Fibroblast of skin of back (primary cell): ENCODE data around the gene VPS13A.
A peak's percentile ranks its signal among the peaks of the same experiment; 100 is the strongest.
"Not testable (repeated sequence)": the region's sequence is repeated elsewhere in the genome, so short reads cannot be mapped to it uniquely, and the experiment has no call there.

Source experiments
- DNase-seq: peaks from one replicate; pipeline ENCODE4 v3.0.0-alpha.2; 2013

The VPS13A gene

GRCh38 chr9:77188242-77188641, 10.9 kb downstream of the VPS13A start:
- no peak for DNase-seq

GRCh38 chr9:77194423-77194822, 17.1 kb downstream of the VPS13A start:
- DNase-seq = peak; percentile 31

DNA sequence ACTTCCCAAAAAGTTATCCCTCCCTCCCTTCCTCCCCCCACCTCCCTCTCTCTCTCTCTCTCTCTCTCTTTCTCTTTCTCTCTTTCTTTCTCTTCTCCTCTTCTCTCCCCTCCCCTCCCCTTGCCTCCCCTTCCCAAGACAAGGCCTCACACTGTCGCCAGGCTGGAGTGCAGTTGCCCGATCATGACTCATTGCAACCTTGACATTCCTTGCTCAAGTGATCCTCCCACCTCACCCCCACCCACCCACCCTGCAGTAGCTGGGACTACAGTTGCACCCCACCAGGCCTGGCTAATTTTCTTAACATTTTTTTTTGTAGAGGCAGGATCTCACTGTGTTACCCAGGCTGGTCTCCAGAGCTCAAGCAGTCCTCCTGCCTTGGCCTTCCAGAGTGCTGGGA, 32.8 kb downstream of the VPS13A start:
- peak; percentile 70 for DNase-seq

DNA sequence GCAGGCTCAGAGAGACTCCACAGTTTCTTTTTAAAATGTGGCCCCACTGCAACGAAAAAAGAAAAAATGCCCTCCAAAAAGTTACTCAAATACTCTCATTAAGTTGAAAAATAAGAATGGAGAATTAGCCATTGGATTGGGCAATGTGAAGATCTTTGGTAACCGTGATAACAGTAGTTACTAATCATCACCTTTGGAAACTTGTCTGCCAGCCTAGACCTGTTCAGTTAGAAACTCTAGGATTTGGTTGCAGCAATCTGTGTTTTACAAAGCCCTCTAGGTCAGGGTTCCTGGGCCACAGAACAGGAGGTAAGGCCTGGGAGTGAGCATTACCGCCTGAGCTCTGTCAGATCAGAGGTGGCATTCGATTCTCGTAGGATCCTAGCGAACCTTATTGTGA, 34.2 kb downstream of the VPS13A start:
- no peak for DNase-seq

- no peak for DNase-seq
These were observed 35.5 kb downstream of the VPS13A start for GRCh38 chr9:77212801-77213200.

DNA sequence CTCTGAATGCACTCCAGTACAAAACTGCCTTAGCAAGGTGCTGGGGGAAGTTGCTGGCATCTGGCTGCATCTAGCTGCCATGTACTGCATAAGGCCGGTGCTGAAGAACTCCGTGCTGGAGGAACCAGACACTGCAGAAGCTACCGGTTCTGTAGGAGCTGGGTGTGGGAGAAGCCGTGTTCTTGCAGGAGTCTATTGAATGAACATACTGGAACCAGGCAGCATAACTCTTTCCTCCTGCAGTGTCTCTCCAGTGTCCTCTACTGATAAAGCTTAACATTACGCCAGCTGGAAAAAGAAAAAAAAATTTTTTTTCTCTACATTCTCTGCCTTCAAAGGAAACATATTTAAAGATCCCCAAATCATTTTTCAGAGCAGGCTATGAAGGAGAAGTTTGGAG, 38.5 kb downstream of the VPS13A start:
- peak; percentile 31 for DNase-seq

DNA sequence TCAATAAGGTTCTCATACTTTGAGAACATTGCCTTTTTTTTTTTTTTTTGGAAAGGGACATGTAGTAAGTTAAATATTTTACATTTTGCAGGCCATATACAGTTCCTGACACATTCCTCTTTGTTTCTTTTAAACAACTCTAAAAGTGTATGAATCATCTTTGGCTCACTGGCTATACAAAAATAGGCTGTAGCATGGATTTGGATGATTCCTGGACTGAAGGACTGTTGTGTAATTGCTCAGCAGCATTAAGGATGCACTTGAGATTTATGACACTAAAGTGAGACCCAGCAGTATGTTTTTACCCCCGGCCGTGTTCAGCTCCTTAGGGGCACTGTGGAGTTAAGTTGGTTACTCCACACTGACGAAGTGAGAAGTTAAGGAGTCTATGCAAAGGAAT, 41.3 kb downstream of the VPS13A start:
- DNase-seq = peak; percentile 83

- DNase-seq = no peak
These were observed 44.1 kb downstream of the VPS13A start for GRCh38 chr9:77221431-77221830.

- DNase-seq = peak; percentile 61
These were observed 47.5 kb downstream of the VPS13A start for GRCh38 chr9:77224746-77225312.

DNA sequence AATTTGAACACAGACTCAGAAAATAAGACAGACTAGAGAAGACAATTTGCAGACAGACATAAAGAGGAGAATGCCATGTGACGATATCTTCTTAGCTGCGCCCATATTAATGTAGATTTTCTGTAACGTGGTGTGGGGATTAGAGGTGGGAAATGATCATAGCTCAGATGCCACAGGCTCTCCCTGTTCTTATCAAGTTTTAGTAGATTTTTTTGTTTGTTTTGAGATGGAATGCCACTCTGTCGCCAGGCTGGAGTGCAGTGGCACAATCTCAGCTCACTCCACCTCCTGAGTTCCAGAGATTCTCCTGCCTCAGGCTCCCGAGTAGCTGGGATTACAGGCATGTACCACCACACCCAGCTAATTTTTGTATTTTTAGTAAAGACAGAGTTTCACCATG, 59.4 kb downstream of the VPS13A start:
- DNase-seq = no peak

- no peak for DNase-seq
These were observed 60.6 kb downstream of the VPS13A start for GRCh38 chr9:77237896-77238295.

DNA sequence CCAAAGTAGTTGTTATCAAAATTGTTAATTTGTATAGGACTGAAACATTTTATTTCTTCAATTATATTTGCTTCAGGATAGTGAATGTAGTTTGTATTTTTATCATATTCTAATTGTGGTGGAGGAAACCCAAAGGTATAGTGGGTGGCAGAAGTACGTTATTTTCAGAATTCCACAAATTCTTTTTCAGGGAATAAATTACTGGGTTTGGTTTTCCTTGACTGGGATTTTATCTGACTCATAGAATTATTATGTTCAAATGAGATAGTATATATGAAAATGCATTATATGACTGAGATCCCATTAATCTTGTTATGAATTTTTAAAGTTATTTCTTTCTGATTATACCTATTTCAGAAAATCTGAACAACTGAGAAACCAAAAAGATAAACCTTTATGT, 73.7 kb downstream of the VPS13A start:
- DNase-seq = peak; percentile 56

- DNase-seq = no peak
These were observed 79.9 kb downstream of the VPS13A start for GRCh38 chr9:77257275-77257674.

GRCh38 chr9:77261605-77262004, 84.3 kb downstream of the VPS13A start:
- no peak for DNase-seq

GRCh38 chr9:77267762-77268161, 90.4 kb downstream of the VPS13A start:
- DNase-seq = not testable (repeated sequence)

- no peak for DNase-seq
These were observed 93.8 kb downstream of the VPS13A start for GRCh38 chr9:77271023-77271690.

DNA sequence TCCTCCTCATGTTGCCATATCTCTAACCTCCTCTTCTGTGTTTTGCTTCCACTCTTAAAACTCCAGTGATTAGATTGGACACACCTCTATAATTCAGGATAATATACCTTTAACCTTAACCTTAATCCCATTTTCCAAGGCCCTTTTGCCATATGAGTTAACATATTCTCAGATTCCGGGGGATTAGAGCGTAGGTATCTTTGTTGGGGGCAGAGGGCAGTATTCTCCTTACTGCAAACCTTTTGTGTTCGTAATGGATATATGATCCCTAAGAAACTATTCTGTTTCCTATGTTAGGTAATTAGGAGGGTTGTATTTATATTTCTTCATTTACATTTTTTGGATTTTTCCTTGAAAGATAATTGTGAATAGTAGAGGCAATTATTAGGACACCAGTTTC, 99.5 kb downstream of the VPS13A start:
- DNase-seq = no peak

GRCh38 chr9:77277719-77278118, 100.4 kb downstream of the VPS13A start:
- no peak for DNase-seq

DNA sequence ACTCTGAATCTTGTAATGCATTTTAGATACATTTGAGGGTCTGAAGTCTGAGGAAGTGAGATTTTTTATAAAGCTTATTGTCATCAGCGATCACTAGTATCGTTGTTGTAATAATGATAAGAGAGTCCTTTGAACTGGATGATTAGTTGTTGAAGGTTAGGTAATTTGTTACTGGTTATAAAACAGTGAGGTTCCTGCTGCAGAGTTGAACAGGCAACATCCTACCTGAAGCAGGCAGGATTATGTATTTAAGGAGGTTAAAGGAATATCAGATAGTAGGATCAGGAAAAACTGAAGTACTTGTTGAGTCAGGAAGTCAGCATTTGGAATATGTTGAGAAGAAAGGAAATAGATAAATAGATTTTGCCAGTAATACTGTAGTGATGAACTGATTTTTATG, 106.7 kb downstream of the VPS13A start:
- no peak for DNase-seq

DNA sequence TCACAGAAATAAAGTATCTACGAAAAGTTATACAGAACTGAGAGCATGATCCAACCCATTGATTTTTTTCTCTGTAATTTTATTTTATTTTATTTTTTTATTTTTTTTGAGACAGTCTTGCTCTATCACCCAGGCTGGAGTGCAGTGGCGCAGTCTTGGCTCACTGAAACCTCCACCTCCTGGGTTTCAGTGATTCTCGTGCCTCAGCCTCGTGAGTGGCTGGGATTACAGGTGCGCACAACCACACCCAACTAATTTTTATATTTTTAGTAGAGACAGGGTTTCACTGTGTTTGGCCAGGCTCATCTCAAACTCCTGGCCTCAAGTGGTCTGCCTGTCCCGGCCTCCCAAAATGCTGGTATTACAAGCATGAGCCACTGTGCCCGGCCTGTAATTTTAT, 107.3 kb downstream of the VPS13A start:
- DNase-seq = no peak

DNA sequence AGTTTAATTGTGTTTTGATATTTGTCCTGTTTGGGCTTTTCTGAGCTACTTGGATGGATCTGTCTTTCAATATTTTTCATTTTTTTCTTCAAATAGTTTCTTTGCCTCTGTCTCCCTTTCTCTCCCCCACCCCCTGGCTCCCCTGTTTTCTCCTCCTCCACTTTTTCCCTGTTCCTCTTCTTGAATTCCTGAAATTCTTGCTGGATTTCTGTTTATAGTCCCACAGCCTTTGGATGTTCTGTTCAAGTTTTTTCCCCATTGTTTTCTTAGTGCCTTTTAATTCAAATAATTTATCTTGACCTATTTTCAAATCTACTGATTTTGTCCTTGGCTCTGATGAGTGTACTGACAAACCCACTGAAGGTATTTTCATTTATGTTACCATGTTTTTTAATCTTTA, 113.0 kb downstream of the VPS13A start:
- DNase-seq = peak; percentile 48

DNA sequence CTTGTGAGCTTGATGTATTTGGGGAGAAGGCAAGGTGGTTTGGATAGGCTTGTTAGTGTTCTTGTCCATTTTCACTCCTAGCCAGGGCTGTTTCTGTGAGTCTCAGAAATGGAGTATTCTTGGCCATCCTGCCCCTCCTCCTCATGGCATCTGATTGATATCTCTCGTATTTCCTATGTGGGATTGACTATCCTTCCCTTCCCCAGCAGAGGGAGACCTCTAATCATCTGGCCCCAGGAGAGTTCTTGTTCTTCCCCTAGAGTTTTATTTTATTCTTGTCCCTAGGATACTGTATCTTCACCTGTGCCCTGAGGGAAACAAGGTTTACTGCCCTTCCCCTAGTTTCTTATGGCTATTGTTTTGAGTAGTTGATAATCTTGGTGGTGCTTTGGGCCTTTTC, 114.4 kb downstream of the VPS13A start:
- DNase-seq = peak; percentile 48

DNA sequence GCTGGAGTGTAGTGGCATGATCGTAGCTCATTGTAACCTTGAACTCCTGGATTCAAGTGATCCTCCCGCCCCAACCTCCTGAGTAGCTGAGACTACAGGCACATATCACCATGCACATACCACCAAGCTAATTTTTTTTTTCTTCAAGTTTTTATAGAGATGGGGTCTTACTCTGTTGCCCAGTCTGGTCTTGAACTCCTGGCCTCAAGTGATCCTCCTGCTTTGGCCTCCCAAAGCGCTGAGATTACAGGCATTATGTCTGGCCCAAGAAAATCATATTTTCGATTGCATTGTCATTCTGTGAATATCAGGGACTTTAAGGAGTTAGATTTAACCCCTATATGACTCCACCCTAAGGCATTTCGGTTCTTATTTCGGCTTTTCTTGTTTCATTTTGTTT, 116.6 kb downstream of the VPS13A start:
- no peak for DNase-seq

DNA sequence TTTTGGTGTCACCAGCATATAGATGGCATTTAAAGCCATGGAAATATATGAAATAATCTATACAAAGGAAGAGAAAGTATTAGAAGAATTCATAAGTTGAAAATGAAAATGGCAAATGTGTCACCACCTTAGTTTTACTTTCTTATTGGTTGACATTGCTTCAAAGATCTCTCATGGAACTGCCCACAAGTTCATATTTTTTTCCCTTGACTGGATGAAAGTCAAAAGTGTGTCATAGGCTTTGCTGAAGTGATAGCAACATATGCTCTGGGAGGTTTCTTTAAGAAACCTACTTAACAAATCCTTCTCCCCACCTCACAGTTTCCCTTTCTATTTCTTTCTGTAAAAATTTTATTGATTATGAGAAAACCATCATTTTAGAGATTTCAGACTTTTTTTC, 127.2 kb downstream of the VPS13A start:
- peak; percentile 7 for DNase-seq
